GM13977 (cell line): ENCODE results near the gene FCN3.

Source experiments
- DNase-seq: peaks from one replicate; pipeline ENCODE4 v3.0.0; 2012; ENCODE audit warnings: low spot score
- CTCF ChIP-seq: IDR thresholded peaks from 2 replicates; pipeline ENCODE4 v1.5.1; 2012; ENCODE audit warnings: mild to moderate bottlenecking, control low read depth; ENCODE audit not compliant: insufficient read depth; ENCODE audit errors: extremely low read depth, missing control alignments
- in situ Hi-C: fragments of 300-500 bp; cut with MboI; formaldehyde crosslinking; loops from one replicate; pipeline ENCODE4 v1.12.0; 2022; ENCODE audit warnings: low sequenced_read_pairs, low pct_unique_long_range_greater_than_20kb, mixed read lengths, inconsistent platforms; ENCODE audit not compliant: unreplicated experiment

FCN3 gene

GRCh38 chr1:27366113-27366410, 8.6 kb downstream of the FCN3 start:
- in situ Hi-C loops, result no loop called here

GRCh38 chr1:27365372-27366112, 9.1 kb downstream of the FCN3 start:
- DNase-seq, result peak; percentile 98
- TF ChIP-seq CTCF, result no peak
- in situ Hi-C loops, result no loop called here

More at GRCh38 chr1:27366113-27366410, 8.6 kb downstream of the FCN3 start:
- peak; percentile 84 for DNase-seq
- TF ChIP-seq CTCF, result no peak

GRCh38 chr1:27364696-27365371, 9.8 kb downstream of the FCN3 start:
- in situ Hi-C loops, result no loop called here
- DNase-seq, result no peak
- TF ChIP-seq CTCF, result no peak

GRCh38 chr1:27363766-27364695, 10.6 kb downstream of the FCN3 start:
- TF ChIP-seq CTCF, result no peak
- in situ Hi-C loops, result no loop called here
- DNase-seq, result no peak

- in situ Hi-C loops, result no loop called here
Measured at GRCh38 chr1:27361553-27361952, 13.1 kb downstream of the FCN3 start.

More at GRCh38 chr1:27361553-27361952, 13.1 kb downstream of the FCN3 start:
- DNase-seq, result no peak
- no peak for TF ChIP-seq CTCF
